ENCODE results near the gene CECR2.

The CECR2 gene

DNA sequence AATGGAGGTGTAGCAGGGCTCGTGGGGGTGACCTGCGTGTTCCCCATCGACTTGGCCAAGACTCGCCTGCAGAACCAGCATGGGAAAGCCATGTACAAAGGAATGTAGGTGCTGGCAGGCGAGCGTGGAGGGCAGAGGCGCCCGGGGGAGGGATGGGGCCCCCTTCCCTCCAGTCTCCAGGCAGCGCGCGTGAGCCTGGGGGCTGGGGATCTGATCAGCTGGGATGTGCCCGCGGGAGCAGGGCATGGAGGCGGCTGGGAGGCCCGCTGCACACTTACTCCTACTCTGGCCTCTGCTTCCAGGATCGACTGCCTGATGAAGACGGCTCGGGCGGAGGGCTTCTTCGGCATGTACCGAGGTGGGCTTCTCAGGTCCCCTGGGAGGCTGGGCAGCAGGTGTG is 211.8 kb downstream of the CECR2 start:
- H3K4me2 ChIP-seq (ENCODE audit: low read length), result no peak overlapping the region
- no peaks in the 10 kb centered on the region for H3K79me2 ChIP-seq (ENCODE audit: control insufficient read depth, insufficient read depth, low read length, poor library complexity)
- no peak overlapping the region for H2BK5ac ChIP-seq (ENCODE audit: low read depth, low read length, poor library complexity)
- no peak overlapping the region for H3K18ac ChIP-seq (ENCODE audit: low read length)
- H3K27ac ChIP-seq (ENCODE audit: low read depth, low read length), result no peak overlapping the region
- no peaks in the 10 kb centered on the region for H3K79me1 ChIP-seq (ENCODE audit: low read length)
- H3K4me3 ChIP-seq (ENCODE audit: low read depth, low read length), result no peak overlapping the region
- H2BK120ac ChIP-seq (ENCODE audit: insufficient read depth, low read length, poor library complexity), result no peak overlapping the region
- H4K8ac ChIP-seq (ENCODE audit: low read depth, low read length), result no peak overlapping the region
- H3K27me3 ChIP-seq (ENCODE audit: insufficient read depth, low read length), result no peaks in the 10 kb centered on the region
- peaks cover 4 to 6% of the 10 kb centered on the region in 2 experiments for H3K4me1 ChIP-seq (ENCODE audit: control insufficient read depth in 1 of 2, insufficient read depth in 2 of 2, low read length in 2 of 2)
- no peaks in the 10 kb centered on the region for H3K9me3 ChIP-seq (ENCODE audit: insufficient read depth, low read depth, low read length)
- H4K91ac ChIP-seq (ENCODE audit: low read depth, low read length), result no peak overlapping the region
- no peak for DNase-seq
- no peak overlapping the region for H3K9ac ChIP-seq (ENCODE audit: low read length)
- H3K23ac ChIP-seq (ENCODE audit: low read length), result no peak overlapping the region
- H3K4ac ChIP-seq (ENCODE audit: low read depth, low read length), result no peak overlapping the region
- H2AFZ ChIP-seq (ENCODE audit: insufficient read depth, low read length, poor library complexity), result no peak overlapping the region
- peaks cover 0 to 7% of the 10 kb centered on the region in 2 experiments for H3K36me3 ChIP-seq (ENCODE audit: control insufficient read depth in 1 of 2, insufficient read depth in 2 of 2, low read length in 2 of 2)
- H2BK12ac ChIP-seq (ENCODE audit: low read length), result no peak overlapping the region
- no peak overlapping the region for H2AK5ac ChIP-seq (ENCODE audit: low read length)
- H3K14ac ChIP-seq (ENCODE audit: low read length), result no peak overlapping the region
- WGBS (ENCODE audit: extremely low coverage, insufficient coverage, insufficient read length), result no CpG with 5 or more reads among the region's 21 CpGs
- no peak overlapping the region for H4K12ac ChIP-seq (ENCODE audit: low read depth, low read length)

DNA sequence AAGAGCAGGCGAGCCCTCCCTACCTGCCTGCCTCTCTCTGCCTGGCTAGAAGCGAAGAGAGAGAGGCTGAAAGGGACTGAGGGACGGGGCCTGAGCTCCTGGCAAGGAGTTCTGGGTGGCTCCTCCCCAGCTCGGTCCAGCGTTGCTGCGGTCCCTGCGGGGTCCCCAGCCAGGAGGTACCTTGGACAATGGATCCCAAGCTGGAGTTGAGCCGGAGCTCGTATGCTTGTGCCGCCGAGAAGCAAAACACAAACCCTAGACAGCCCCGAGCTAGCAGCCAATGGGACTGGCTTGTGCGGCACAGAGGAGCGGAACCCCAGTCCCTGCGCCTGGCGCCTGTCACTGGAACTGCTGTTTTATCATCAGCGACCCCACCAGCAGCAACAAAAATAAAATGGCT is 212.4 kb downstream of the CECR2 start:
- Histone ChIP-seq H3K14ac (ENCODE audit: low read length) (no peak overlapping the region), H3K4me1 (ENCODE audit: control insufficient read depth in 1 of 2, insufficient read depth in 2 of 2, low read length in 2 of 2) (peaks cover 0 to 2% of the 10 kb centered on the region in 2 experiments), H2BK12ac (ENCODE audit: low read length) (no peak overlapping the region), H3K27me3 (ENCODE audit: insufficient read depth, low read length) (no peaks in the 10 kb centered on the region), H3K23ac (ENCODE audit: low read length) (no peak overlapping the region), H3K9me3 (ENCODE audit: insufficient read depth, low read depth, low read length) (no peaks in the 10 kb centered on the region), H3K36me3 (ENCODE audit: control insufficient read depth in 1 of 2, insufficient read depth in 2 of 2, low read length in 2 of 2) (peaks cover 0 to 7% of the 10 kb centered on the region in 2 experiments), H3K9ac (ENCODE audit: low read length) (no peak overlapping the region), H3K4ac (ENCODE audit: low read depth, low read length) (no peak overlapping the region), H3K4me2 (ENCODE audit: low read length) (no peak overlapping the region), H3K79me1 (ENCODE audit: low read length) (no peaks in the 10 kb centered on the region), H4K8ac (ENCODE audit: low read depth, low read length) (no peak overlapping the region), H2BK120ac (ENCODE audit: insufficient read depth, low read length, poor library complexity) (no peak overlapping the region), H4K12ac (ENCODE audit: low read depth, low read length) (peak overlapping the region; percentile 2), H3K27ac (ENCODE audit: low read depth, low read length) (no peak overlapping the region), H4K91ac (ENCODE audit: low read depth, low read length) (no peak overlapping the region), H2AFZ (ENCODE audit: insufficient read depth, low read length, poor library complexity) (no peak overlapping the region), H3K4me3 (ENCODE audit: low read depth, low read length) (no peak overlapping the region), H2BK5ac (ENCODE audit: low read depth, low read length, poor library complexity) (no peak overlapping the region), H3K18ac (ENCODE audit: low read length) (no peak overlapping the region), H3K79me2 (ENCODE audit: control insufficient read depth, insufficient read depth, low read length, poor library complexity) (no peaks in the 10 kb centered on the region), H2AK5ac (ENCODE audit: low read length) (no peak overlapping the region)
- no peak for DNase-seq
- WGBS (ENCODE audit: extremely low coverage, insufficient coverage, insufficient read length), result no CpG with 5 or more reads among the region's 17 CpGs

DNA sequence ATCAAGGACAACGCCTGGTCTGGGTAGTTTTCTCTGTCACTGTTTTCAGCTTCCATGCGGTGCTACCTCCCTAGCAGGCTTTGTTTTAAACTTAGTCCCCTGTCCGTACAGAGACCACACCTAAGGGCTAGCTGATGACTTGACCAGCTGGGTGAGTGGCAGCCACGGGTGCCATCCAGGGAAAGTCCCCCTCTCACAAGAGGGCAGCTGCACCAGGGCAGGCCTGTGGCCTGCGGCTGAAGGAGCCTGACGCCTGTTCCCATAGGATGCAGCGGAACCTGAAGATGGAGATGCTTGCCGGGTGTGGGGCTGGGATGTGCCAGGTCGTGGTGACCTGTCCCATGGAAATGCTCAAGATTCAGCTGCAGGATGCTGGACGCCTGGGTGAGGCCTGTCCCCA is 213.9 kb downstream of the CECR2 start:
- H3K23ac ChIP-seq (ENCODE audit: low read length), result no peak overlapping the region
- no peak overlapping the region for H3K9ac ChIP-seq (ENCODE audit: low read length)
- H3K14ac ChIP-seq (ENCODE audit: low read length), result no peak overlapping the region
- no peak overlapping the region for H3K4me3 ChIP-seq (ENCODE audit: low read depth, low read length)
- no peak for DNase-seq
- no peaks in the 10 kb centered on the region for H3K4me1 ChIP-seq (ENCODE audit: control insufficient read depth in 1 of 2, insufficient read depth in 2 of 2, low read length in 2 of 2)
- no peak overlapping the region for H2AK5ac ChIP-seq (ENCODE audit: low read length)
- H4K8ac ChIP-seq (ENCODE audit: low read depth, low read length), result no peak overlapping the region
- H4K91ac ChIP-seq (ENCODE audit: low read depth, low read length), result no peak overlapping the region
- H3K36me3 ChIP-seq (ENCODE audit: control insufficient read depth in 1 of 2, insufficient read depth in 2 of 2, low read length in 2 of 2), result peaks cover 0 to 7% of the 10 kb centered on the region in 2 experiments
- H2BK120ac ChIP-seq (ENCODE audit: insufficient read depth, low read length, poor library complexity), result no peak overlapping the region
- no peaks in the 10 kb centered on the region for H3K9me3 ChIP-seq (ENCODE audit: insufficient read depth, low read depth, low read length)
- H2BK5ac ChIP-seq (ENCODE audit: low read depth, low read length, poor library complexity), result no peak overlapping the region
- no peak overlapping the region for H3K4me2 ChIP-seq (ENCODE audit: low read length)
- H3K27me3 ChIP-seq (ENCODE audit: insufficient read depth, low read length), result no peaks in the 10 kb centered on the region
- no peaks in the 10 kb centered on the region for H3K79me2 ChIP-seq (ENCODE audit: control insufficient read depth, insufficient read depth, low read length, poor library complexity)
- no peaks in the 10 kb centered on the region for H3K79me1 ChIP-seq (ENCODE audit: low read length)
- no peak overlapping the region for H3K18ac ChIP-seq (ENCODE audit: low read length)
- no peak overlapping the region for H2BK12ac ChIP-seq (ENCODE audit: low read length)
- H4K12ac ChIP-seq (ENCODE audit: low read depth, low read length), result peak overlapping the region; percentile 31
- WGBS (ENCODE audit: extremely low coverage, insufficient coverage, insufficient read length), result no CpG with 5 or more reads among the region's 10 CpGs
- H3K27ac ChIP-seq (ENCODE audit: low read depth, low read length), result no peak overlapping the region
- H2AFZ ChIP-seq (ENCODE audit: insufficient read depth, low read length, poor library complexity), result no peak overlapping the region
- no peak overlapping the region for H3K4ac ChIP-seq (ENCODE audit: low read depth, low read length)

DNA sequence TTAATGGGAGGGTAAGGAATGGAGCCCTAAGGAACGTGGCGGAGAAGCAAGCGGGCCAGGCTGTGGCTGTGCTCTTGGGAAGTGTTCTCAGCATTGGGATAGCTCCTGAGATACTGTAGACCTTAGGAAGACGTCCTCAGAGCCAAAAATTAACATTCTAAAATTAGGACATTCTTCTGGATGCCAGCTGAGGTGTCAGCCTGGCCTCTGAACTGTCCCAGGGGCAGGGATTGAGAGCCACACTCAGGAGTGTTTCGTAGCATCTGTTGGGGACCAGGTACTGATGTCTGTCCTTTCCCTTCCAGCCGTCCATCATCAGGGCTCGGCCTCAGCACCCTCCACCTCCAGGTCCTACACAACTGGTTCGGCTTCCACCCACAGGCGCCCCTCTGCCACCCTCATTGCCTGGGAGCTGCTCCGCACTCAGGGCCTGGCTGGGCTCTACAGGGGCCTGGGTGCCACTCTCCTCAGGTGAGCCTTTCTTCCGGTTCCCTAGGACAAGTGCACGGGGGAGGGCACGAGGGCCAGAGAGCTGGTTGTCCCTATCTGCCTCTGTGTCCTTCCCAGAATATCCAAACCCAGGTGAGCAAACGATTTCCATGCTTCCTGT is 217.7 kb downstream of the CECR2 start:
- Histone ChIP-seq H3K4me1 (ENCODE audit: control insufficient read depth in 1 of 2, insufficient read depth in 2 of 2, low read length in 2 of 2) (no peaks in the 10 kb centered on the region), H2BK120ac (ENCODE audit: insufficient read depth, low read length, poor library complexity) (no peak overlapping the region), H3K9me3 (ENCODE audit: insufficient read depth, low read depth, low read length) (no peaks in the 10 kb centered on the region), H2BK12ac (ENCODE audit: low read length) (no peak overlapping the region), H4K91ac (ENCODE audit: low read depth, low read length) (no peak overlapping the region), H3K4me2 (ENCODE audit: low read length) (no peak overlapping the region), H4K8ac (ENCODE audit: low read depth, low read length) (no peak overlapping the region), H3K4ac (ENCODE audit: low read depth, low read length) (no peak overlapping the region), H3K27ac (ENCODE audit: low read depth, low read length) (no peak overlapping the region), H2BK5ac (ENCODE audit: low read depth, low read length, poor library complexity) (no peak overlapping the region), H3K79me1 (ENCODE audit: low read length) (no peaks in the 10 kb centered on the region), H3K18ac (ENCODE audit: low read length) (no peak overlapping the region), H3K27me3 (ENCODE audit: insufficient read depth, low read length) (no peaks in the 10 kb centered on the region), H4K12ac (ENCODE audit: low read depth, low read length) (no peak overlapping the region), H3K36me3 (ENCODE audit: control insufficient read depth in 1 of 2, insufficient read depth in 2 of 2, low read length in 2 of 2) (peaks cover 16 to 29% of the 10 kb centered on the region in 2 experiments), H2AK5ac (ENCODE audit: low read length) (no peak overlapping the region), H3K4me3 (ENCODE audit: low read depth, low read length) (no peak overlapping the region), H2AFZ (ENCODE audit: insufficient read depth, low read length, poor library complexity) (no peak overlapping the region), H3K9ac (ENCODE audit: low read length) (no peak overlapping the region), H3K79me2 (ENCODE audit: control insufficient read depth, insufficient read depth, low read length, poor library complexity) (no peaks in the 10 kb centered on the region), H3K23ac (ENCODE audit: low read length) (no peak overlapping the region), H3K14ac (ENCODE audit: low read length) (no peak overlapping the region)
- WGBS (ENCODE audit: extremely low coverage, insufficient coverage, insufficient read length), result no CpG with 5 or more reads among the region's 14 CpGs
- DNase-seq, result no peak
